Measurements from ENCODE around the gene SMYD4.
"Not testable (repeated sequence)": the region's sequence is repeated elsewhere in the genome, so short reads cannot be mapped to it uniquely, and the experiment has no call there.

SMYD4 gene

DNA sequence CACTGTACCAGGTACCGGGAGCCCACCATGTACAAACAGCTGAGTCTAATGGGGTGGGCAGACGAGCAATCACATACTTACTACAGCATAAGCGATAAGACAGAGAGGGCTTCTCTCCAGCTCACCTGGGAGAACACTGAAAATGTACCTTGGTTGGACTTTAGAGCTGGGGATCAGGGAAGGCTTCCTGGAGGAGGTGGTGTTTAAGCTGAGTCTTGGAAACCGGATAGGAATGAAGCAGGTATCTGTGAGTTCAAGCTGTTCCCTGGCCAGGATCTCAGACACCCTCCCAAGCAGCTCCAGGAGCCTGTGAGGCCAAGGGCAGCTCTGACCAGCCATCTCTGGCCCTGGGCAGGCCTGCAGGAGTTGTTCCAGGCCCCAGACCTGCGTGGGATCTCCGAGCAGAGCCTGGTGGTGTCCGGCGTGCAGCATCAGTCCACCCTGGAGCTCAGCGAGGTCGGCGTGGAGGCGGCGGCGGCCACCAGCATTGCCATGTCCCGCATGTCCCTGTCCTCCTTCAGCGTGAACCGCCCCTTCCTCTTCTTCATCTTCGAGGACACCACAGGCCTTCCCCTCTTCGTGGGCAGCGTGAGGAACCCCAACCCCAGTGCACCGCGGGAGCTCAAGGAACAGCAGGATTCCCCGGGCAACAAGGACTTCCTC lies 75.8 kb downstream of the SMYD4 start:
- no peak for DNase-seq

- no peak for DNase-seq
Observed at GRCh38 chr17:1752425-1753262, 77.1 kb downstream of the SMYD4 start.

DNA sequence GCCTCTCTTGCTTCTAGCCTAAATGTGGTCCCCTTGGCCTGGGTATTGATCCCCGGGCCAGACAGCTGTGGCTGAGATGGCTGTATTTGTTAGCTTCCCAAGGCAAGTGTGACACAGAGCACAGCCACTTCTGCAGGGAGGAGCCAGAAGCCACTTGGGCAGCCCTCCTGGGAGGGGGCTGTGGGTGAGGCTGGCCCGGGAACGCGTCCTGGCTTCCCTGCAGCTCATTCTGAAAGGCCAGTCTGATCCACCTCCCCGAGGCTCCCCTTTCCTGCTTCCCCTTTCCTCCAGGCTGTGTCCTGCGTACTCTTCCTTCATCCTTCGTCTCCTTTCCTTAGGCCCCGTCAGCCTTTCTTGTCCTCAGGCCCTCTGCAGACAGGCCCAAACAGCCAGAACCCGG lies 79.1 kb downstream of the SMYD4 start:
- DNase-seq, result no peak

- peak; percentile 55 for DNase-seq
Observed at GRCh38 chr17:1746975-1747543, 82.6 kb downstream of the SMYD4 start.

DNA sequence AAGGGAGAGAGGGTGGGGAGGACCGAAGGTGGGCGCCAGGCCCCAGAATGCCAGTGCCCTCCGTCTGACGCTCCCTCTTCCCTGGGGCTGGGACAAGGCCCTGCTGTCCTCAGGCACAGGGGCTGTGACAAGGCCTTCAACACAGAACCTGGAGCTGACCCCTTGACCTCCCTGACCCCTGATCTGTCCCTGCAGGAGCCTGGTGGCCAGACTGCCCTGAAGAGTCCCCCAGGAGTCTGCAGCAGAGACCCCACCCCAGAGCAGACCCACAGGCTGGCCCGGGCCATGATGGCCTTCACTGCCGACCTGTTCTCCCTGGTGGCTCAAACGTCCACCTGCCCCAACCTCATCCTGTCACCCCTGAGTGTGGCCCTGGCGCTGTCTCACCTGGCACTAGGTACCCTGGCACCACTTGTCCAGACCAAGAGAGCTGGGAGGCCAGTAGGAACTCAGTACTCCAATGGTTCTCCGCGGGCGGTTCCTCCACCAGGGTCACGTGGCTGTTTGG lies 84.1 kb downstream of the SMYD4 start:
- no peak for DNase-seq

GRCh38 chr17:1744551-1745512 lies 84.9 kb downstream of the SMYD4 start:
- no peak for DNase-seq

- DNase-seq, result no peak
Observed at GRCh38 chr17:1743088-1743439, 86.6 kb downstream of the SMYD4 start.

GRCh38 chr17:1742371-1743087 lies 87.2 kb downstream of the SMYD4 start, which contains the start of gene SERPINF2:
Gene SERPINF2, plus strand, starts transcription at chr17:1742871. Its CDS starts 2,125 bp downstream, at chr17:1744996.
- DNase-seq, result no peak

DNA sequence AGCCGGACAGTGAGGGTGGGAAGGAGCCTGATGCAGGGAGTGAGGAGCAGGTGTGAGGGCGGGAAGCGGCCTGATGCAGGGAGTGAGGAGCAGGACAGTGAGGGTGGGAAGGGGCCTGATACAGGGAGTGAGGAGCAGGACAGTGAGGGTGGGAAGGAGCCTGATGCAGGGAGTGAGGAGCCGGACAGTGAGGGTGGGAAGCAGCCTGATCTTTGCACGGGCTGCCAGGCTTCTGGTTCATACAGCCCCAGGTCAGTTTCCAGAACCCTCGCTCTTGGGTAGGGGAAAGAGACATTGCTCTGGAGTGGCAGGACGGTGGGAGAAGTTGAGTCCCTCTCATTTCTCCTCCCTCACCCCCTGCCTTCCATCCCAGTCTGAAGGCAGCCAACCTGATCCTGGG lies 87.8 kb downstream of the SMYD4 start:
- not testable (repeated sequence) for DNase-seq

DNA sequence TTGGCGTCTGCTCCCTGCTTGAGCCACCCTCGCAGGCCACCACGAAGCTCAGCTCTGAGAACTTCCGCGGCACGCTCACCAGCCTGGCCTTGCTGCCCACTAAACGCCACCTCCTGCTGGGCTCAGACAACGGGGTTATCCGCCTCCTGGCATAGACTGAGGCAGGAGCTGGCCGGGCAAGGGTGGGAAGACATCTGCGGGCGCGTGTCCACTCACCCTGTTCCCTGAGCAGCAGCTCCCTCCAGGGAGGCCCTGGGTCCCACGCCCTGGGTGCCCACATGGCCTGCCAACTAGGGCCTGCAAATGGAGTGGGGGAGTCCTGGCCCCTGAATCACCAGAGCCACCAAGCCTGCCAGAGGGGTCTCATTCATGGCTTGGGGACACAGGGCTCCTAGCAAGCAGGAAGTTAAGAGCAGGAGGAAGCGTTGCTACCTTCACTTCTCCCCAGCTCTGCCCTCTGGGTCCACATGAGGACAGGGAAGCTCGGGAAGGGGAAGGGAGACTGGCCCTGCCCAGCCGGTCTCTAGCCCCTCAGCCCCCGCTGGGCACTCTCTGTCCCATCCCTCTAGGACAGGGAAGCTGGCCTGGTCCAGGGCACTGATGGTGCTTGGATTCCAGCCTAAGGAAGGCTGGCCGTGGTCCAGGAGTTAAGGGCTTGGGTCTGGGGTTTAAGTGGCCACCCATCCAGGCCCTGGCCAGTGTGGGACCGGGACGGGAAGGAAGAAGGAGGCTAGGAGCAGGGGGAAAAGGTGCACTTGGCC lies 92.0 kb downstream of the SMYD4 start:
- no peak for DNase-seq

- DNase-seq, result no peak
Observed at GRCh38 chr17:1736348-1737281, 93.1 kb downstream of the SMYD4 start.

DNA sequence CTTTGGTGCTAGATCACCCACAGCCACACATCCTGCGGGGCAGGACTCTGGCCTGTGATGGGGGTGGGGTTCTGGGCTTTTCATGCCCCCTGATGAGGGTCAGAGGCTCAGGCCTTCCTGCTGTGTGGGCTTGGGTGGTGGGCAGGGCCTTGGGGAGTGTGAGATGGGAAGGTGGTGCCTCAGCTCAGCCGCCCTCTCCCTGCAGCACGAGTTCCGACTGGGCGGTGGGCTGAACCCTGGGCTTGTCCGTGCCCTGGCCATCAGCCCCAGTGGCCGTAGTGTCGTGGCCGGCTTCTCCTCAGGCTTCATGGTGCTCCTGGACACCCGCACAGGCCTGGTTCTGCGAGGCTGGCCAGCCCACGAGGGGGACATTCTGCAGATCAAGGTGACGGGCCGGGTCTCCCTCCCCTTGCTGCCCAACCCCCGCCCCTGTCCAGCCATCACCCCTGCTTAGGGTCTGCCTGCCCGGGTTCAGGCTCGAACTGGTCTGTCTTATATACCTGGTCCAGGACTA lies 93.8 kb downstream of the SMYD4 start:
- DNase-seq, result no peak

GRCh38 chr17:1735418-1735817 lies 94.3 kb downstream of the SMYD4 start:
- no peak for DNase-seq

GRCh38 chr17:1733759-1734158 lies 95.9 kb downstream of the SMYD4 start:
- no peak for DNase-seq

DNA sequence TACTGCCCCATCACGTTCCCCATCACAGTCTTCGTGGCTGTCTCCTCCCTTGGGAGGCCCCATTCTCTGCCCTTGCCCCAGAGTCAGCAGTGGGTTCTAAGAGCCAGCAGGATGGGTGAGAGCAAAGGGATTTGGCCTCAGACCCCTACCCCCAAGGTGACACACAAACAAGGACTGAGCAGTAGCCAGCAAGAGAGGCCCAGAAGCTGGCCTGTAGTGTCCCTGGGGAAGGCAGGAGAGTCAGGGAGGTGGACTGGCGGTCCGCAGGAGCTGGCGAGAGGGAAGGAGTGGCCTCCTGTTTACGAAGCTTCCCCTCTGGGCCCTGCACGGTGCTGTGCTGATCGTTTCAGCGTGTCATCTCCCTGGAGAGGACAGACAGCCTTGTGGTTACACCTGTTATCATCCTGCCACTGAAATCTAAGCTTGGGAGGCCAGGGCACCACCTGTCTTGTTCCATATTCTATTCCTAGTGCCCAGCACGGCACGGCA lies 96.8 kb downstream of the SMYD4 start:
- no peak for DNase-seq

DNA sequence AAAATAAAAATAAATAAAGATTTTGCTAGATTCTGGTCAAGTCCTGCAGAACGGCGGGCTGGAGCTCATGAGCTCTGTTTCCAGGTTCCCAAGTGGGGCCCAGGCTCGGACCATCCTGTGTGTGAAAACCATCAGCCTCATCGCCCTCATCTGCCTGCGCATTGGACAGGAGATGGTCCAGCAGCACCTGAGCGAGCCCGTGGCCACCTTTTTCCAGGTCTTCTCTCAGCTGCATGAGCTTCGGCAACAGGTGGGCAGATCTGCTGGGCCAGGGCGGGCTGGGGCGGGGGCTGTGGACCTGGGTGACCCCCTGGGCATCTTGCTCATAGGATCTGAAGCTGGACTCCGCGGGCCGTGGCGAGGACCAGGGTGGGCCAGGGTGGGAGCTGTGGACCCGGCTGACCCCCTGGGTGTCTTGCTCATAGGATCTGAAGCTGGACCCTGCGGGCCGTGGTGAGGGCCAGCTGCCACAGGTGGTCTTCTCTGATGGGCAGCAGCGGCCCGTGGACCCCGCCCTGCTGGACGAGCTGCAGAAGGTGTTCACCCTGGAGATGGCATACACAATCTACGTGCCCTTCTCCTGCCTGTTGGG lies 97.4 kb downstream of the SMYD4 start:
- no peak for DNase-seq

DNA sequence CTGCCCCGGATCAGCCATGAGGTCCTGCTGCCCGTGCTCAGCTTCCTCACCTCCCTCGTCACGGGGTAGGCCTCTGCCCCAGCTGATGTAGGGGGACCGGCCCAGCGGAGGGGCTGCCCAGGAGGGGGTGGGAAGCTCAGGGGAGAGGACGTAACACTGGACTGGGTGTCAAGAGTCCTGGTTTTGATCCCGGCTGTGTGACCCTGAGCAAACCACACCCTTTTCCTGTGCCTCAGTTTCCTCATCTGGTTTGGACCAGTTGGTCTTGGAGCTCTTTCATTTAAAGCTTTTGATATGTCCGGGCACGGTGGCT lies 98.6 kb downstream of the SMYD4 start:
- DNase-seq, result no peak

GRCh38 chr17:1730326-1731193 lies 99.1 kb downstream of the SMYD4 start:
- DNase-seq, result no peak

All from NCI-H510A (cell line).